RWPE1 (cell line): Measurements from ENCODE around the gene CRP.
"Not testable (repeated sequence)": the region's sequence is repeated elsewhere in the genome, so short reads cannot be mapped to it uniquely, and the experiment has no call there.

ENCODE experiments used
- CTCF ChIA-PET: fragments of 350-600 bp; sonication (Branson Sonifier 250); formaldehyde crosslinking; extraction: SDS; loops from one replicate; lab custom pipeline; 2021; lab: Yijun Ruan, JAX
- POLR2A ChIA-PET: fragments of 400-600 bp; formaldehyde crosslinking; extraction: SDS; loops from one replicate; lab custom pipeline; 2020; ENCODE audit warnings: antibody characterized with exemption; ENCODE audit not compliant: low non-redundant PET; lab: Yijun Ruan, JAX
- DNase-seq: peaks from one replicate; pipeline ENCODE4 v3.0.0; 2012; ENCODE audit warnings: low spot score
- H3K27ac ChIP-seq: fragments of 450-650 bp; 2 replicates; pipeline ENCODE4 v1.5.1; 2017
- CTCF ChIP-seq: fragments of 450-650 bp; conservative IDR thresholded peaks from 2 replicates; pipeline ENCODE4 v1.5.1; 2017; ENCODE audit warnings: low read depth, mild to moderate bottlenecking

CRP gene

GRCh38 chr1:159737238-159737916 lies 23.0 kb upstream of the CRP start:
- no peak for TF ChIP-seq CTCF
- no peak overlapping the region for H3K27ac ChIP-seq
- no peak for DNase-seq
- POLR2A ChIA-PET: no interaction called here
- CTCF ChIA-PET: no interaction called here

GRCh38 chr1:159723188-159723587 lies 8.8 kb upstream of the CRP start:
- H3K27ac ChIP-seq, CTCF ChIA-PET, POLR2A ChIA-PET, DNase-seq: not testable (repeated sequence)

GRCh38 chr1:159719990-159720389 lies 5.6 kb upstream of the CRP start:
- POLR2A ChIA-PET: no interaction called here
- TF ChIP-seq CTCF: no peak
- no peak for DNase-seq
- no peak overlapping the region for H3K27ac ChIP-seq
- CTCF ChIA-PET: no interaction called here

GRCh38 chr1:159715855-159716254 lies 1.5 kb upstream of the CRP start:
- no peak for DNase-seq
- no peak for TF ChIP-seq CTCF
- ChIA-PET CTCF (no interaction called here), POLR2A (no interaction called here)
- H3K27ac ChIP-seq: no peak overlapping the region

- CTCF ChIA-PET: no interaction called here
These were observed 2.3 kb downstream of the CRP start for GRCh38 chr1:159712080-159712479.

GRCh38 chr1:159707472-159708260 lies 6.7 kb downstream of the CRP start:
- no peak for TF ChIP-seq CTCF
- ChIA-PET POLR2A (no interaction called here), CTCF (interaction anchor here (0.6 to 0.7 kb wide), 2 partner anchors 235 to 1798 kb away, joined by 3 to 4 read pairs; no protein-coding TSS in a partner anchor)
- no peak for DNase-seq
- no peak overlapping the region for H3K27ac ChIP-seq

More at GRCh38 chr1:159712080-159712479, 2.3 kb downstream of the CRP start:
- TF ChIP-seq CTCF: no peak
- POLR2A ChIA-PET: no interaction called here
- H3K27ac ChIP-seq: no peak overlapping the region
- DNase-seq: no peak

- POLR2A ChIA-PET: no interaction called here
- CTCF ChIA-PET: no interaction called here
- no peak for TF ChIP-seq CTCF
These were observed 8.5 kb downstream of the CRP start for GRCh38 chr1:159705904-159706256.

More at GRCh38 chr1:159705904-159706256, 8.5 kb downstream of the CRP start:
- DNase-seq: no peak
- no peak overlapping the region for H3K27ac ChIP-seq
